C4-2B (cell line): Measurements from ENCODE around the gene AURKB.
"Not testable (repeated sequence)": the region's sequence is repeated elsewhere in the genome, so short reads cannot be mapped to it uniquely, and the experiment has no call there.

Source experiments
- H3K27ac ChIP-seq: fragments of 450-650 bp; 2 replicates; pipeline ENCODE4 v1.5.1; 2017
- ZFX ChIP-seq: fragments of 450-650 bp; IDR thresholded peaks from 2 replicates; pipeline ENCODE4 v1.6.1; 2017
- TF ChIP-seq, protein P1 (sequence below): fragments of 450-650 bp; conservative IDR thresholded peaks from 2 replicates; pipeline ENCODE4 v1.5.1; 2017; ENCODE audit warnings: mild to moderate bottlenecking

The AURKB gene

DNA sequence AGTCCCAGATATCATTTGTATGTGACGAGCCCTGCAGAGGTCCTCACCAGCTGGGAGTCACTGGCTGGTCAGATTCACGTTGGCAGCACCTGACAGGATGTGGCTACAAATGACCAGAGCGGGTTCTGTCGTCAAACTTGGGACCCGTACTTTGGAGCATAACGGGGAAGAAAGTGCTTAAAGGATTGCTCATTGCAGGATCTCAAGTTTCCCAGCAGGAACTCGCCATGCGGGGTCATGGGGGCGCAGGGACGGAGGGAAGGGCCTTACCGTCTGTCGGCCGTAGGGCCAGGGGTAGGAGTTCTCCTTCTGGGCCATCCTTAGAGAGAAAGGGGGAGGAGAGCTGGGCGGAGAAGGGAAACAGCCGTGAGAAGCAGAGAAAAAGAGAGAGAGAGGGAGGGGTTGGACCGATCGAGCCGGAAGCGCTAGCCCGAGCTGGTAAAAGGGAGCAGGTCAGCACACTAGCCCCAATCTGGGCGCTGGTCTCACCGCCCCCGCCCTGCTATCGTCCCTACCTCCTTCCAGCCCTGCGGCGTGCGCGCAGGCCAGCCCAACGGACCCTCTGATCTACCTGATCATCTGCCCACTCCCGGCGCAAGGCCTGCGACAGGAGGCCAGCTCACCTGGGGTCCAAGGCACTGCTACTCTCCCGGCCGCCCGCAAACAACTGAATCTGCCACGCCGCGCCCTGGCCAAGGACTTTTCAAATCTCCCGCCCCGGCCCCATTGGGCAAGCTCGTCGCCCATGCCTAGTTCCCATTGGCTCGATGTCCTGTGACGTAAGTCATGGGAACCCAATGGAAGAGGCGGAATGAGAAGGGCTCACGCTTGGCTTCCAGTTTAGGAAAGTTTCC lies at the start of gene AURKB:
TSS of gene AURKB (minus strand) at position 669 of the 854 bp plus-strand sequence. CDS start at position 318, 351 bp downstream.
- H3K27ac ChIP-seq, result peak within 1 kb of the TSS; percentile 82

DNA sequence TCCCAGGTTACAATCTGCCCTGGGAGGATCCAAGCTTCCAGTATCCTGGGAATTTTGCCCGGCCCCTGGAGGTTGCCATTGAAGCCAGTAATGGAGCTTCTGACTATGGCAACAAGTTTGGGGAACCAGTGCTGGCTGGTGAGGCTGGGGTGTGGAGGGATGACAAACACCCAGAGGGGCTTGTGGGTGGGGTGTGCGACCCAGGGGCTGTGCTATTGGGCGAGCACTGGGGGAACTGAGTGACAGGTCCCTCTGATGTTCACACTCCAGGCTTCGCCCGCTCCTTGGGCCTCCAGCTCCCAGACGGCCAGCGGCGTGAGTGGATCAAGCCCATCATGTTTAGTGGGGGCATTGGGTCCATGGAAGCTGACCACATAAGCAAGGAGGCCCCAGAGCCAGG lies 47.4 kb upstream of the AURKB start:
- no peak overlapping the region for H3K27ac ChIP-seq
- TF ChIP-seq ZFX, result no peak
- TF ChIP-seq, protein P1, sequence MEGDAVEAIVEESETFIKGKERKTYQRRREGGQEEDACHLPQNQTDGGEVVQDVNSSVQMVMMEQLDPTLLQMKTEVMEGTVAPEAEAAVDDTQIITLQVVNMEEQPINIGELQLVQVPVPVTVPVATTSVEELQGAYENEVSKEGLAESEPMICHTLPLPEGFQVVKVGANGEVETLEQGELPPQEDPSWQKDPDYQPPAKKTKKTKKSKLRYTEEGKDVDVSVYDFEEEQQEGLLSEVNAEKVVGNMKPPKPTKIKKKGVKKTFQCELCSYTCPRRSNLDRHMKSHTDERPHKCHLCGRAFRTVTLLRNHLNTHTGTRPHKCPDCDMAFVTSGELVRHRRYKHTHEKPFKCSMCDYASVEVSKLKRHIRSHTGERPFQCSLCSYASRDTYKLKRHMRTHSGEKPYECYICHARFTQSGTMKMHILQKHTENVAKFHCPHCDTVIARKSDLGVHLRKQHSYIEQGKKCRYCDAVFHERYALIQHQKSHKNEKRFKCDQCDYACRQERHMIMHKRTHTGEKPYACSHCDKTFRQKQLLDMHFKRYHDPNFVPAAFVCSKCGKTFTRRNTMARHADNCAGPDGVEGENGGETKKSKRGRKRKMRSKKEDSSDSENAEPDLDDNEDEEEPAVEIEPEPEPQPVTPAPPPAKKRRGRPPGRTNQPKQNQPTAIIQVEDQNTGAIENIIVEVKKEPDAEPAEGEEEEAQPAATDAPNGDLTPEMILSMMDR, result no peak

More for the DNA sequence above, at the start of gene AURKB:
- peak; percentile 61; the same call in 1 of the 2 replicates for TF ChIP-seq ZFX
- TF ChIP-seq, protein P1, result no peak

DNA sequence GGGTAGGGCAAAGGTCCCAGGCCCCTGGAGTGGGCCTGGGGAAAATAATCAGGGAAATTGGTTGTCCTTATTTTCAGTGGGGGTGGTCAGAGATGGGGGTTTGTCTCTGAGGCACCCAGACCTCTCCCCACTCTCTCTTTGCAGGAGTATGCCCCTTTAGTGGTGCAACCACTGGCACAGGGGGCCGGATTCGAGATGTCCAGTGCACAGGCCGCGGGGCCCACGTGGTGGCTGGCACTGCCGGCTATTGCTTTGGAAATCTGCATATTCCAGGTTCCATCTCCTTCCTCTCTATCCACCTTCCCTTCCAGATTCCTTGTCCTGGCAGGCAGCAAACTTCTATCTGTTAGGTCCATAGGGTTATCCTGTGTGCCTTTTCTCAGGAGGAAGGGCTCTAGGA lies 46.3 kb upstream of the AURKB start:
- no peak overlapping the region for H3K27ac ChIP-seq
- TF ChIP-seq, protein P1, result no peak
- no peak for TF ChIP-seq ZFX

DNA sequence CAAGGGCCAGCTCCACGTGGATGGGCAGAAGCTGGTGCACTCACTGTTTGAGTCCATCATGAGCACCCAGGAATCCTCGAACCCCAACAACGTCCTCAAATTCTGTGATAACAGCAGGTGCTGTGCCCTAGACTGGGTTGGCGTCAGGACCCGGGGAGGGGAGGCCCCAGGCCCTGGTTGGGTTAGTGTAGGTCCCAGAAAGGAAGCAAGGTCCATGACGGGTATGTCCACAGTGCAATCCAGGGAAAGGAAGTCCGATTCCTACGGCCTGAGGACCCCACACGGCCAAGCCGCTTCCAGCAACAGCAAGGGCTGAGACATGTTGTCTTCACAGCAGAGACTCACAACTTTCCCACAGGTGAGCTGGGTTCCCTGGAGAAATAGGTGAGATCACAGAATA lies 45.9 kb upstream of the AURKB start:
- TF ChIP-seq, protein P1, result no peak
- TF ChIP-seq ZFX, result no peak

DNA sequence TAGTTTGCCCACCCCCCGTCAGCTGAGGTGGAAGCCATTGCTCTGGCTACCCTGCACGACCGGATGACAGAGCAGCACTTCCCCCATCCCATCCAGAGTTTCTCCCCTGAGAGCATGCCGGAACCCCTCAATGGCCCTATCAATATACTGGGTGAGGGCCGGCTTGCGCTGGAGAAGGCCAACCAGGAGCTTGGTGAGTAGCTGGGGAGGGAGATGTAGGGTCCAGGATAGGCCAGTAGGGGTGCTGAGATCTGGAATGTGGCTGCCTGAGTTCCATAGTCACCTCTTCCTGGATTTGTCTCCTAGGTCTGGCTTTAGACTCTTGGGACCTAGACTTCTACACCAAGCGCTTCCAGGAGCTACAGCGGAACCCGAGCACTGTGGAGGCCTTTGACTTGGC lies 45.1 kb upstream of the AURKB start:
- no peak for TF ChIP-seq ZFX
- TF ChIP-seq, protein P1, result no peak
- no peak overlapping the region for H3K27ac ChIP-seq

More for the DNA sequence above, 45.9 kb upstream of the AURKB start:
- no peak overlapping the region for H3K27ac ChIP-seq

DNA sequence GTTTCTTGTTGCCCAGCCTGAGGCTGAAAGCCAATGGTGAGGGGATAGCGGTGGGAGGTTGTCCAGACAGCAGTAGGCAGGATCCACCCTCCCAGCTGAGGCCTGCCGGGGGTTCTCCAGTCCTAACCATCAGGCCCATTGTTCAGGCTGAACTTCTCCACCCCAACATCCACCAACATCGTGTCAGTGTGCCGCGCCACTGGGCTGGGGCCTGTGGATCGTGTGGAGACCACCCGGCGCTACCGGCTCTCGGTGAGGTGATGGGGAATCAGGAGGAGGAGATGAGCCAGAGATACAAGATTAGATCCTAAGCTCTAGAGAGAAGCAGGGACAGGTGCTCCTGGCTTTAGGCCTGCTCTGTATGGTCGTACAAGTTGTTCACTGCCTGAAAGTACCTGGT lies 44.5 kb upstream of the AURKB start:
- TF ChIP-seq ZFX, result no peak
- TF ChIP-seq, protein P1, result no peak
- no peak overlapping the region for H3K27ac ChIP-seq

DNA sequence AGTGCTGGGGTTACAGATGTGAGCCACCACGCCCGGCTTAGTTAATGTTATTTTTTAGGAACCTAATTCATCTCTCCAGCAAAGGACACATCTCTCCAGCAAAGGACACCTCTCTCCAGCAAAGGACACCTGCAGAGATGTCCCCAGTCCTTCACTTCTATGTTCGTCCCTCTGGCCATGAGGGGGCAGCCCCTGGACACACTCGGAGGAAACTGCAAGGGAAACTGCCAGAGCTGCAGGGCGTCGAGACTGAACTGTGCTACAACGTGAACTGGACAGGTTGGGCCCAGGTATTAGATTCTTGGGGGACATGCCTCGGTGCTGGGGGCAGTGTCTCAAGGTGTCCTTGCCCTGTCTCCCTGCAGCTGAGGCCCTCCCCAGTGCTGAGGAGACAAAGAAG lies 43.4 kb upstream of the AURKB start:
- no peak overlapping the region for H3K27ac ChIP-seq
- TF ChIP-seq, protein P1, result no peak; the same call in 1 of the 2 replicates
- no peak for TF ChIP-seq ZFX

DNA sequence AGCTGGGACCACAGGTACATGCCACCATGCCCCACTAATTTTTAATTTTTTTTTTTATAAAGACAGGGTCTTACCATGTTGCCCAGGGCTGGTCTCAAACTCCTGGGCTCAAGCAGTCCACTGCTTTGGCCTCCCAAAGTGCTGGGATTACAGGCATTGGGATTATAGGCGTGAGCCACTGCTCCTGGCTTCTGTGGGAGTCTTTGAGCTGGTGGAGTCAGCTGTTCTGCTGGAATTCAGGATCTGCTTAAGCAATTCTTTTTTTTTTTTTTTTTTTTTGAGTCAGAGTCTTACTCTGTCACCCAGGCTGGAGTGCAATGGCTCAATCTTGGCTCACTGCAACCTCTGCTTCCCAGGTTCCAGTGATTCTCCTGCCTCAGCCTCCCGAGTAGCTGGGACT lies 41.0 kb upstream of the AURKB start:
- not testable (repeated sequence) for H3K27ac ChIP-seq
